Suprapubic skin (tissue), 4 donors: ENCODE data around the gene ULK4.

ENCODE experiments used
- CTCF ChIP-seq, 2 donors: fragments of 200-600 bp in 1 of 2; fragments of 450-650 bp in 1 of 2; sonication (generic) in 1 of 2; IDR thresholded peaks; one replicate each; pipeline ENCODE4 v1.5.1; 2016 to 2019; ENCODE audit warnings: antibody characterized with exemption in 2 of 2, mild to moderate bottlenecking in 1 of 2, moderate library complexity in 1 of 2
- POLR2A ChIP-seq, 2 donors: fragments of 450-650 bp; IDR thresholded peaks; one replicate each; pipeline ENCODE4 v1.6.1; 2017; ENCODE audit warnings: antibody characterized with exemption in 2 of 2, mild to moderate bottlenecking in 2 of 2, moderate library complexity in 2 of 2
- POLR2AphosphoS5 ChIP-seq, 3 donors: sonication (generic); formaldehyde crosslinking; IDR thresholded peaks; one replicate each; pipeline ENCODE4 v1.6.1; 2017; ENCODE audit warnings: antibody characterized with exemption in 3 of 3

GRCh38 chr3:41426485-41426884, 535.4 kb downstream of the ULK4 start:
- no peak for TF ChIP-seq CTCF (IDR thresholded peaks at IDR 0.05)
- no peak for TF ChIP-seq POLR2A (IDR thresholded peaks at IDR 0.05)
- no peak for TF ChIP-seq POLR2AphosphoS5 (IDR thresholded peaks at IDR 0.05)
